ENCODE data around the gene RAB7B.

DNA sequence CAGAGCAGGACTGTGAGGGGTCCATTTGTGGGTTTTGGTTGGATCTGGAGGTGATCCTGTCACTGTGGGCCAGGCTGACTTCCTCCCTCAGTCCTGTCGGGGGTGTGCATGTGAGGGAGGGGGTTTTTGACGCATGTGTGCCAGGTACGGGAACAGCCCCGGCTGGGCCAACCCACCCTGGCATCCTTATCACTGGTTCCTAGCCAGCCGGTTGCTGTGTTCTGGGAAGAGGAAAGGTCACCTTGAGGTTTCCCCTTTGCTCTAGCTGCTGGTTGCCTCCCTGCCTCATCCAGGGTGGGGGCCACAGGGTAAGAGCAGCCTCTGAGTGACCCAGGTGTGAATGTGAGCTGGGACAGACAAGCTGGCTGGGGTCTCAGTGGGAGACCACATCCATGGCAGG lies 62.5 kb downstream of the RAB7B start:
- TF ChIP-seq, protein P1, sequence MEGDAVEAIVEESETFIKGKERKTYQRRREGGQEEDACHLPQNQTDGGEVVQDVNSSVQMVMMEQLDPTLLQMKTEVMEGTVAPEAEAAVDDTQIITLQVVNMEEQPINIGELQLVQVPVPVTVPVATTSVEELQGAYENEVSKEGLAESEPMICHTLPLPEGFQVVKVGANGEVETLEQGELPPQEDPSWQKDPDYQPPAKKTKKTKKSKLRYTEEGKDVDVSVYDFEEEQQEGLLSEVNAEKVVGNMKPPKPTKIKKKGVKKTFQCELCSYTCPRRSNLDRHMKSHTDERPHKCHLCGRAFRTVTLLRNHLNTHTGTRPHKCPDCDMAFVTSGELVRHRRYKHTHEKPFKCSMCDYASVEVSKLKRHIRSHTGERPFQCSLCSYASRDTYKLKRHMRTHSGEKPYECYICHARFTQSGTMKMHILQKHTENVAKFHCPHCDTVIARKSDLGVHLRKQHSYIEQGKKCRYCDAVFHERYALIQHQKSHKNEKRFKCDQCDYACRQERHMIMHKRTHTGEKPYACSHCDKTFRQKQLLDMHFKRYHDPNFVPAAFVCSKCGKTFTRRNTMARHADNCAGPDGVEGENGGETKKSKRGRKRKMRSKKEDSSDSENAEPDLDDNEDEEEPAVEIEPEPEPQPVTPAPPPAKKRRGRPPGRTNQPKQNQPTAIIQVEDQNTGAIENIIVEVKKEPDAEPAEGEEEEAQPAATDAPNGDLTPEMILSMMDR (IDR thresholded peaks at IDR 0.05; ENCODE audit: insufficient read depth, low read depth, low read length) = no peak
- no peak for TF ChIP-seq EZH2 (IDR thresholded peaks at IDR 0.05; ENCODE audit: insufficient read depth, low read length)

Data from astrocyte (in vitro differentiated cells and primary cell).